HepG2 (cell line): ENCODE results near the gene MECR. TPM values are rescaled to one million over a fixed set of nuclear protein-coding genes. Genes with fewer than 3 reads are reported as not detected.

ENCODE experiments used
- ATAC-seq: fragments of 200-7000 bp; cut with Tn5 transposase; 3 replicates; pipeline ENCODE4 v1.9.1; 2020; ENCODE audit warnings: mild to moderate bottlenecking, moderate library complexity
- BruUV-seq: library from RNA; stranded (reverse); fragments of 400-500 nt; replicated peaks from 2 replicates; lab custom pipeline; 2021; lab: Mats Ljungman, UMichigan
- CTCF ChIA-PET: fragments of 300-600 bp; formaldehyde crosslinking; extraction: SDS; loops from one replicate; lab custom pipeline; 2021; ENCODE audit warnings: low total read pairs, inconsistent platforms, low intra/inter-chr PET ratio; lab: Yijun Ruan, JAX
- POLR2A ChIA-PET: fragments of 350-600 bp; sonication (Branson Sonifier 250); formaldehyde crosslinking; loops from one replicate; lab custom pipeline; 2020; ENCODE audit warnings: antibody characterized with exemption, inconsistent platforms; lab: Yijun Ruan, JAX
- DNase-seq: peaks from one replicate; pipeline ENCODE4 v3.0.0-alpha.2; 2015; ENCODE audit warnings: low spot score
- FAIRE-seq: peaks from 3 replicates; lab custom pipeline; 2011; peaks lifted over from hg19 to GRCh38; lab: Jason Lieb, UNC
- H2AFZ ChIP-seq: one replicate; pipeline ENCODE4 v1.6.1; 2011; ENCODE audit warnings: low read length, inconsistent platforms
- H3K27ac ChIP-seq: fragments of 300-600 bp; 3 replicates; pipeline ENCODE4 v1.8.0; 2011; ENCODE audit warnings: mixed run types, mild to moderate bottlenecking, mixed read lengths, low read length, inconsistent platforms; ENCODE audit not compliant: insufficient read depth; ENCODE audit errors: extremely low read length
- H3K27me3 ChIP-seq, 2 experiments: fragments of 200-600 bp in 1 of 2; 2 replicates in 1 of 2; 3 replicates in 1 of 2; pipeline versions ENCODE4 v1.6.0 to v1.8.0; 2011; ENCODE audit warnings: low read length in 2 of 2, mild to moderate bottlenecking in 2 of 2, moderate library complexity in 2 of 2, inconsistent platforms in 1 of 2; ENCODE audit not compliant: insufficient read depth in 2 of 2, control insufficient read depth in 1 of 2
- H3K36me3 ChIP-seq, 2 experiments: fragments of 200-600 bp in 1 of 2; replicated peaks in 1 of 2; 2 replicates in 1 of 2; 3 replicates in 1 of 2; pipeline versions ENCODE4 v1.5.1 to v1.8.0; 2011; ENCODE audit warnings: low read length in 2 of 2, inconsistent platforms in 1 of 2; ENCODE audit not compliant: insufficient read depth in 2 of 2, control insufficient read depth in 1 of 2
- H3K4me1 ChIP-seq: 2 replicates; pipeline ENCODE4 v1.5.1; 2012; ENCODE audit warnings: low read length, inconsistent platforms; ENCODE audit not compliant: insufficient read depth
- H3K4me2 ChIP-seq: 2 replicates; pipeline ENCODE4 v1.6.0; 2011; ENCODE audit warnings: low read depth, low read length, inconsistent platforms
- H3K4me3 ChIP-seq, 3 experiments: fragments of 200-600 bp in 1 of 3; sonication (generic), shearing (Covaris generic) in 1 of 3; replicated peaks in 1 of 3; 2 replicates each; pipeline ENCODE4 v1.5.1; 2011 to 2016; ENCODE audit warnings: low read length in 3 of 3, inconsistent platforms in 2 of 3, low read depth in 2 of 3, mild to moderate bottlenecking in 2 of 3, control low read depth in 1 of 3, mixed read lengths in 1 of 3; ENCODE audit not compliant: insufficient read depth in 1 of 3
- H3K79me2 ChIP-seq: one replicate; pipeline ENCODE4 v1.6.1; 2011; ENCODE audit warnings: low read length, inconsistent platforms; ENCODE audit not compliant: insufficient read depth
- H3K9ac ChIP-seq: 2 replicates; pipeline ENCODE4 v1.6.0; 2011; ENCODE audit warnings: mild to moderate bottlenecking, low read depth, low read length, inconsistent platforms; ENCODE audit not compliant: insufficient read depth
- H3K9me3 ChIP-seq: 2 replicates; pipeline ENCODE4 v1.5.1; 2012; ENCODE audit warnings: mild to moderate bottlenecking, low read length
- H4K20me1 ChIP-seq: 2 replicates; pipeline ENCODE4 v1.6.0; 2011; ENCODE audit warnings: inconsistent platforms, mild to moderate bottlenecking, low read length, moderate library complexity; ENCODE audit not compliant: insufficient read depth
- BORCS8-MEF2B ChIP-seq: sonication (generic); formaldehyde crosslinking; IDR thresholded peaks from 2 replicates; pipeline ENCODE4 v1.8.0; 2022; ENCODE audit warnings: mild to moderate bottlenecking, missing genetic modification reagents
- ELF4 ChIP-seq: sonication (generic); formaldehyde crosslinking; IDR thresholded peaks from 2 replicates; pipeline ENCODE4 v1.5.0; 2020; ENCODE audit warnings: missing genetic modification reagents, mild to moderate bottlenecking, moderate library complexity, borderline replicate concordance
- GRHL1 ChIP-seq: sonication (generic); formaldehyde crosslinking; conservative IDR thresholded peaks from 2 replicates; pipeline ENCODE4 v1.8.0; 2022; ENCODE audit warnings: missing genetic modification reagents
- HNRNPUL1 ChIP-seq: fragments of 200-400 bp; formaldehyde crosslinking; IDR thresholded peaks from 2 replicates; pipeline ENCODE4 v1.6.1; 2017; ENCODE audit warnings: low read depth, mild to moderate bottlenecking, low read length, moderate library complexity
- HOXA3 ChIP-seq: sonication (generic); formaldehyde crosslinking; IDR thresholded peaks from 2 replicates; pipeline ENCODE4 v1.5.0; 2020; ENCODE audit warnings: missing genetic modification reagents
- KLF9 ChIP-seq: IDR thresholded peaks from 2 replicates; pipeline ENCODE4 v1.6.1; 2016; ENCODE audit warnings: low read depth
- LCORL ChIP-seq, 2 experiments: fragments of 450-650 bp in 1 of 2; sonication (generic) in 1 of 2; formaldehyde crosslinking in 1 of 2; IDR thresholded peaks; 2 replicates each; pipeline versions ENCODE4 v1.5.0 to v1.6.1; 2017 to 2020; ENCODE audit warnings: antibody characterized with exemption in 1 of 2, missing genetic modification reagents in 1 of 2
- MED1 ChIP-seq: sonication (generic); formaldehyde crosslinking; IDR thresholded peaks from 2 replicates; pipeline ENCODE4 v1.4.0; 2020; ENCODE audit warnings: missing genetic modification reagents
- NCOR1 ChIP-seq: fragments of 200-600 bp; sonication (generic); IDR thresholded peaks from 2 replicates; pipeline ENCODE4 v1.7.0; 2017; ENCODE audit warnings: antibody characterized with exemption, low read length, borderline replicate concordance
- NR1H2 ChIP-seq: sonication (generic); formaldehyde crosslinking; IDR thresholded peaks from 2 replicates; pipeline ENCODE4 v1.8.1; 2022; ENCODE audit warnings: low read depth, missing genetic modification reagents, borderline replicate concordance
- NR2F2 ChIP-seq: IDR thresholded peaks from 2 replicates; pipeline ENCODE4 v1.6.1; 2012; ENCODE audit warnings: low read depth, inconsistent platforms, borderline replicate concordance
- NR2F6 ChIP-seq, 2 experiments: IDR thresholded peaks; 2 replicates each; pipeline ENCODE4 v1.6.1; 2016; ENCODE audit warnings: antibody characterized with exemption in 1 of 2, mild to moderate bottlenecking in 1 of 2
- PAF1 ChIP-seq: IDR thresholded peaks from 2 replicates; pipeline ENCODE4 v1.6.1; 2016; ENCODE audit warnings: missing genetic modification reagents, missing compliant biosample characterization
- RARA ChIP-seq: IDR thresholded peaks from 2 replicates; pipeline ENCODE4 v1.6.1; 2016; ENCODE audit warnings: missing genetic modification reagents, missing compliant biosample characterization
- RXRA ChIP-seq: sonication (generic); formaldehyde crosslinking; IDR thresholded peaks from 2 replicates; pipeline ENCODE4 v1.5.1; 2020; ENCODE audit warnings: missing genetic modification reagents
- RXRB ChIP-seq: IDR thresholded peaks from 2 replicates; pipeline ENCODE4 v1.6.1; 2016; ENCODE audit warnings: borderline replicate concordance, missing genetic modification reagents, missing compliant biosample characterization
- SKI ChIP-seq: fragments of 450-650 bp; IDR thresholded peaks from one replicate; pipeline ENCODE4 v1.6.1; 2018; ENCODE audit warnings: mild to moderate bottlenecking; ENCODE audit not compliant: partially characterized antibody
- TBL1XR1 ChIP-seq: fragments of 150-350 bp; IDR thresholded peaks from 2 replicates; pipeline ENCODE4 v1.6.1; 2014; ENCODE audit warnings: borderline replicate concordance, low read length; ENCODE audit not compliant: partially characterized antibody
- TCF7 ChIP-seq: sonication (generic); IDR thresholded peaks from 2 replicates; pipeline ENCODE4 v1.6.1; 2016; ENCODE audit warnings: antibody characterized with exemption, low read depth
- TRIM24 ChIP-seq: sonication (generic); formaldehyde crosslinking; IDR thresholded peaks from 2 replicates; pipeline ENCODE4 v1.8.0; 2022; ENCODE audit warnings: mild to moderate bottlenecking, missing genetic modification reagents
- ZFP37 ChIP-seq: sonication (generic); formaldehyde crosslinking; IDR thresholded peaks from 2 replicates; pipeline ENCODE4 v1.4.0; 2020; ENCODE audit warnings: missing genetic modification reagents, borderline replicate concordance
- ZNF20 ChIP-seq: sonication (generic); formaldehyde crosslinking; IDR thresholded peaks from 2 replicates; pipeline ENCODE4 v1.4.0; 2020; ENCODE audit warnings: mild to moderate bottlenecking, moderate library complexity, missing genetic modification reagents
- ZNF274 ChIP-seq: sonication (generic); formaldehyde crosslinking; IDR thresholded peaks from 2 replicates; pipeline ENCODE4 v1.5.1; 2020; ENCODE audit warnings: mild to moderate bottlenecking, missing genetic modification reagents
- ZNF788 ChIP-seq: sonication (generic); formaldehyde crosslinking; IDR thresholded peaks from 2 replicates; pipeline ENCODE4 v1.5.0; 2020; ENCODE audit warnings: mild to moderate bottlenecking, missing genetic modification reagents, borderline replicate concordance
- ZZZ3 ChIP-seq: sonication (generic); formaldehyde crosslinking; IDR thresholded peaks from 2 replicates; pipeline ENCODE4 v1.4.0; 2020; ENCODE audit warnings: missing genetic modification reagents, mild to moderate bottlenecking, borderline replicate concordance
- WGBS: methylation state at CpG from one replicate; pipeline ENCODE4 v1.1.6; 2017; ENCODE audit warnings: low lambda C conversion rate; 5-methylcytosine and 5-hydroxymethylcytosine counted together
- in situ Hi-C: cut with HindIII; loops from 2 replicates; pipeline ENCODE4 v1.10.0; 2017; ENCODE audit warnings: low pct_unique_long_range_greater_than_20kb; ENCODE audit not compliant: extremely low pct_ligation_motif_present
- intact Hi-C: fragments of 100-400 bp; cut with micrococcal nuclease; formaldehyde crosslinking; loops from one replicate; pipeline ENCODE4 v1.10.0; 2022; ENCODE audit not compliant: unreplicated experiment
- polyA plus RNA-seq, 8 experiments: library from polyadenylated mRNA; depleted of rRNA in 3 of 8; stranded (reverse) in 7 of 8; unstranded in 1 of 8; fragments of >200 nt; fragmentation: Illumina TruSeq in 4 of 8; extraction: Trizol in 4 of 8; gene quantifications; 2 replicates each; pipeline versions ENCODE4 v1.2.1 to v1.2.3, GENCODE V29; 2011 to 2016; ENCODE audit warnings: low read depth in 4 of 8, missing spikeins in 1 of 8, mixed read lengths in 1 of 8; ENCODE audit not compliant: insufficient read depth in 1 of 8
- total RNA-seq, 5 experiments: library from RNA; depleted of rRNA; stranded (reverse); fragments of >200 nt; fragmentation: Illumina TruSeq; extraction: Trizol; gene quantifications; 2 replicates each; pipeline ENCODE4 v1.2.3, GENCODE V29; 2016; ENCODE audit warnings: low read depth in 1 of 5

The MECR gene
- total and polyA plus RNA-seq, 2 of the 13 experiments (the other 11 are each of a cell fraction or from before 2014, with no cell fraction given), result 18.8 to 24.9 TPM

GRCh38 chr1:29258189-29258975 lies 27.6 kb upstream of the MECR start:
- Histone ChIP-seq H3K27ac (no peak overlapping the region), H3K9ac (no peak overlapping the region), H3K9me3 (no peaks in the 10 kb centered on the region), H3K36me3 (peaks cover 4 to 6% of the 10 kb centered on the region in 2 experiments; a peak in 3 of 5 replicates), H4K20me1 (peaks cover 4% of the 10 kb centered on the region; the same call in 1 of the 2 replicates), H3K27me3 (no peaks in the 10 kb centered on the region), H3K4me3 (no peak overlapping the region), H3K79me2 (no peaks in the 10 kb centered on the region), H3K4me1 (peaks cover 7% of the 10 kb centered on the region; the same call in 1 of the 2 replicates), H2AFZ (no peak overlapping the region), H3K4me2 (no peak overlapping the region)
- WGBS, result 95% methylated on average over 13 of the region's 16 CpGs
- in situ Hi-C loops (no loop called here), intact Hi-C loops (no loop called here)
- BruUV-seq, result no TSS peak
- ATAC-seq (peak; percentile 50), FAIRE-seq (no peak), DNase-seq (no peak)
- CTCF ChIA-PET, result no interaction called here
- POLR2A ChIA-PET, result no interaction called here
- TF ChIP-seq RARA (CRISPR knock-in tag), result peak; percentile 94
- no peak for TF ChIP-seq NR2F6 (IDR thresholded peaks at IDR 0.05)
- 0 out of 2 replicates have a peak, but pooled peaks have one; percentile 22 for TF ChIP-seq NR2F6 (CRISPR knock-in tag; IDR thresholded peaks at IDR 0.05)
- TF ChIP-seq HNRNPUL1, result no peak
- TF ChIP-seq KLF9 (CRISPR knock-in tag), result no peak
- no peak for TF ChIP-seq ZFP37 (CRISPR knock-in tag)
- no peak for TF ChIP-seq ZZZ3 (CRISPR knock-in tag)
- peak; percentile 45; the same call in 1 of the 2 replicates for TF ChIP-seq NR2F2
- TF ChIP-seq NCOR1, result peak; percentile 46; the same call in 1 of the 2 replicates
- peak; percentile 97 for TF ChIP-seq SKI
- no peak for TF ChIP-seq GRHL1 (CRISPR knock-in tag)
- no peak for TF ChIP-seq ZNF20 (CRISPR knock-in tag)
- TF ChIP-seq TRIM24 (CRISPR knock-in tag), result no peak
- TF ChIP-seq NR1H2, result peak; percentile 85; the same call in 1 of the 2 replicates
- peak; percentile 91 for TF ChIP-seq RXRA (CRISPR knock-in tag)
- TF ChIP-seq LCORL (IDR thresholded peaks at IDR 0.05), result no peak
- no peak for TF ChIP-seq LCORL (CRISPR knock-in tag; IDR thresholded peaks at IDR 0.05)
- TF ChIP-seq ZNF274 (CRISPR knock-in tag), result no peak
- TF ChIP-seq TBL1XR1, result peak; percentile 84
- no peak for TF ChIP-seq PAF1 (CRISPR knock-in tag)
- no peak for TF ChIP-seq BORCS8-MEF2B (CRISPR knock-in tag)
- TF ChIP-seq MED1 (CRISPR knock-in tag), result no peak
- TF ChIP-seq ELF4 (CRISPR knock-in tag), result no peak
- peak; percentile 73 for TF ChIP-seq RXRB
- TF ChIP-seq TCF7, result no peak
- TF ChIP-seq ZNF788 (CRISPR knock-in tag), result no peak
- no peak for TF ChIP-seq HOXA3 (CRISPR knock-in tag)
